WI38 (cell line): Measurements from ENCODE around the gene KIF18B.

Experiments used
- H3K4me3 ChIP-seq: 2 replicates; pipeline ENCODE4 v1.5.1; 2011; ENCODE audit warnings: low read depth, mild to moderate bottlenecking, control low read depth, low read length
- TF ChIP-seq, protein P1 (sequence below): IDR thresholded peaks from 2 replicates; pipeline ENCODE4 v1.5.1; 2012; ENCODE audit warnings: low read depth, mild to moderate bottlenecking, control low read depth, low read length

KIF18B gene

DNA sequence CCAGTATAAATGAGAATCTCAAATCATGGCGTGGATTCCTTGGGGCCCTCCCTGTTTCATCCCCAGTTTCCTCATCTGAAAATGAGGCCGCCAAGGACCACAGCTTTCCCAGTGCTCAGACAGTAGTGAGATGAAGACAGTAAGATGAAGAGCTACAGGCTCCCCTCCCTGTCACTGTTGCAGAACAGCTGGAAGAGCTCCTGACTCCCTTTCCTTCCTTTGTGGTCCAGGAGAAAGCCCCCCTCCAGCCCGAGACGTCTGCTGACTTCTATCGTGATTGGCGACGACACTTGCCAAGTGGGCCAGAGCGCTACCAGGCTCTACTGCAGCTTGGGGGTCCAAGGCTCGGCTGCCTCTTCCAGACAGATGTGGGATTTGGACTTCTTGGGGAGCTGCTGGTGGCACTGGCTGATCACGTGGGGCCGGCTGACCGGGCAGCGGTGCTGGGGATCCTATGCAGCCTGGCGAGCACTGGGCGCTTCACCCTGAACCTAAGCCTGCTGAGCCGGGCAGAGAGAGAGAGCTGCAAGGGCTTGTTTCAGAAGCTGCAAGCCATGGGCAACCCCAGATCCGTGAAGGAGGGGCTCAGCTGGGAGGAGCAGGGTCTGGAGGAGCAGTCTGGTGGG, 45.3 kb downstream of the KIF18B start:
- TF ChIP-seq, protein P1, sequence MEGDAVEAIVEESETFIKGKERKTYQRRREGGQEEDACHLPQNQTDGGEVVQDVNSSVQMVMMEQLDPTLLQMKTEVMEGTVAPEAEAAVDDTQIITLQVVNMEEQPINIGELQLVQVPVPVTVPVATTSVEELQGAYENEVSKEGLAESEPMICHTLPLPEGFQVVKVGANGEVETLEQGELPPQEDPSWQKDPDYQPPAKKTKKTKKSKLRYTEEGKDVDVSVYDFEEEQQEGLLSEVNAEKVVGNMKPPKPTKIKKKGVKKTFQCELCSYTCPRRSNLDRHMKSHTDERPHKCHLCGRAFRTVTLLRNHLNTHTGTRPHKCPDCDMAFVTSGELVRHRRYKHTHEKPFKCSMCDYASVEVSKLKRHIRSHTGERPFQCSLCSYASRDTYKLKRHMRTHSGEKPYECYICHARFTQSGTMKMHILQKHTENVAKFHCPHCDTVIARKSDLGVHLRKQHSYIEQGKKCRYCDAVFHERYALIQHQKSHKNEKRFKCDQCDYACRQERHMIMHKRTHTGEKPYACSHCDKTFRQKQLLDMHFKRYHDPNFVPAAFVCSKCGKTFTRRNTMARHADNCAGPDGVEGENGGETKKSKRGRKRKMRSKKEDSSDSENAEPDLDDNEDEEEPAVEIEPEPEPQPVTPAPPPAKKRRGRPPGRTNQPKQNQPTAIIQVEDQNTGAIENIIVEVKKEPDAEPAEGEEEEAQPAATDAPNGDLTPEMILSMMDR: no peak
- no peak overlapping the region for H3K4me3 ChIP-seq

GRCh38 chr17:44901411-44901921, 46.1 kb downstream of the KIF18B start:
- TF ChIP-seq, protein P1: no peak

DNA sequence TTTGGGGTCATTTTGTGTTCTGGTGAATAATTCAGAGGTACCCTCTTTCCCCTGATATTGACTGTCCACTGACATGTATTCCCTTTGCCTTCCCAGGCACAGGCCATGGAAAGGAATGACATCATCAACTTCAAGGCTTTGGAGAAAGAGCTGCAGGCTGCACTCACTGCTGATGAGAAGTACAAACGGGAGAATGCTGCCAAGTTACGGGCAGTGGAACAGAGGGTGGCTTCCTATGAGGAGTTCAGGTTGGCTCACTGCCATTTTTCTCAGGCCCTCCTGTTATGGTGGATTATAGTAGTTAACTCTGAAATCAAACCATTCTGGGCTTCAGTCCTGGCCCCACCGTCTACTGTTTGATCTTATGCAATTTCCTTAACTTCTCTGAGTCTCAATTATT, 46.7 kb downstream of the KIF18B start:
- H3K4me3 ChIP-seq: no peak overlapping the region
- TF ChIP-seq, protein P1: no peak

More at GRCh38 chr17:44901411-44901921, 46.1 kb downstream of the KIF18B start:
- H3K4me3 ChIP-seq: no peak overlapping the region

- H3K4me3 ChIP-seq: peak within 1 kb of the TSS; percentile 83
Measured at GRCh38 chr17:44899074-44899782, 48.3 kb downstream of the KIF18B start, which contains the start of gene EFTUD2. Gene EFTUD2 (minus strand): TSS chr17:44899445. CDS start chr17:44894521, 4,924 bp downstream.

DNA sequence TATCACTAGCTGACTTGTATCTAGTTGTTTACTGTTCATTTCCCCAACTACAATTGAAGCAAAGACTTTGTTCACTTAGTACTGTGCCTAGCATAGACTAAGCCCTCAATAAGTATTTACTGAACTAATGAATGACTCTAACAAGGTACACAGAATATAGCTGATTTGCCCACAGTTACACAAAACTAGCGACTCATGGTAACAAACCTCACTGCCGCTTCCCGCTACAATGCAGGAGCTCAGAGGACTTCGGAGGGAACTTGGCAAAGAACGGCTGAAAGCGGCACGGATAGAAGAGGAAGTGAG, 48.9 kb downstream of the KIF18B start:
- H3K4me3 ChIP-seq: peak overlapping the region; percentile 83
- TF ChIP-seq, protein P1: no peak

More at GRCh38 chr17:44899074-44899782, 48.3 kb downstream of the KIF18B start, which contains the start of gene EFTUD2:
- TF ChIP-seq, protein P1: no peak

GRCh38 chr17:44894642-44895041, 52.9 kb downstream of the KIF18B start:
- TF ChIP-seq, protein P1: no peak
- no peak overlapping the region for H3K4me3 ChIP-seq

GRCh38 chr17:44892250-44892649, 55.3 kb downstream of the KIF18B start:
- TF ChIP-seq, protein P1: no peak
- H3K4me3 ChIP-seq: no peak overlapping the region
